ENCODE results near the gene PCBP3.

DNA sequence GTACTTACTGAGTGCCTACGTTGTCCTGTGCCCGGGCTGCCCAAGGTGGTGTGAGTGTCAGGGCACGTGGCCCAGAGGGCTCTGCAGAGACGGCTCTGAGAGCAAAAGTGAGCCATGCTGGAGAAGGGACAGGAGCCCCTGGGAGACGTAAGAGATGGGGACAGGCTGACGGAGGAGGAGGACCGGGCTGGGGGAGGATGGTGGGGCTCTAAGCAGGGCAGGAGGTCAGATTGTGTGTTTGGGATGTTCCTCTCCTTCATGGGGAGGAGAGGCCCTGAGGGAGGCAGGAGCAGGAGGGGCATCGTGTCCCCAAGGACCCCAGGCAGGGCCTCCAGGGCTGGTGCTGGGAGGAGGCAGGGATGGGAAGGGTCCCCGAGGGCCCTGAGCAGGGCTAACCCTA is 158.9 kb downstream of the PCBP3 start:
- TF ChIP-seq, protein P1, sequence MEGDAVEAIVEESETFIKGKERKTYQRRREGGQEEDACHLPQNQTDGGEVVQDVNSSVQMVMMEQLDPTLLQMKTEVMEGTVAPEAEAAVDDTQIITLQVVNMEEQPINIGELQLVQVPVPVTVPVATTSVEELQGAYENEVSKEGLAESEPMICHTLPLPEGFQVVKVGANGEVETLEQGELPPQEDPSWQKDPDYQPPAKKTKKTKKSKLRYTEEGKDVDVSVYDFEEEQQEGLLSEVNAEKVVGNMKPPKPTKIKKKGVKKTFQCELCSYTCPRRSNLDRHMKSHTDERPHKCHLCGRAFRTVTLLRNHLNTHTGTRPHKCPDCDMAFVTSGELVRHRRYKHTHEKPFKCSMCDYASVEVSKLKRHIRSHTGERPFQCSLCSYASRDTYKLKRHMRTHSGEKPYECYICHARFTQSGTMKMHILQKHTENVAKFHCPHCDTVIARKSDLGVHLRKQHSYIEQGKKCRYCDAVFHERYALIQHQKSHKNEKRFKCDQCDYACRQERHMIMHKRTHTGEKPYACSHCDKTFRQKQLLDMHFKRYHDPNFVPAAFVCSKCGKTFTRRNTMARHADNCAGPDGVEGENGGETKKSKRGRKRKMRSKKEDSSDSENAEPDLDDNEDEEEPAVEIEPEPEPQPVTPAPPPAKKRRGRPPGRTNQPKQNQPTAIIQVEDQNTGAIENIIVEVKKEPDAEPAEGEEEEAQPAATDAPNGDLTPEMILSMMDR (IDR thresholded peaks at IDR 0.05; ENCODE audit: extremely low read depth in 1 of 2, insufficient read depth in 1 of 2, low read depth in 1 of 2, low read length in 2 of 2): no peak
- TF ChIP-seq EZH2 (IDR thresholded peaks at IDR 0.05; ENCODE audit: borderline replicate concordance, low read depth, low read length, severe bottlenecking): no peak
- no peak for TF ChIP-seq POLR2A (IDR thresholded peaks at IDR 0.05; ENCODE audit: low read depth, low read length)
- TF ChIP-seq POLR2AphosphoS5 (IDR thresholded peaks at IDR 0.05; ENCODE audit: insufficient read depth, low read depth, low read length): no peak
- TF ChIP-seq, protein P2, sequence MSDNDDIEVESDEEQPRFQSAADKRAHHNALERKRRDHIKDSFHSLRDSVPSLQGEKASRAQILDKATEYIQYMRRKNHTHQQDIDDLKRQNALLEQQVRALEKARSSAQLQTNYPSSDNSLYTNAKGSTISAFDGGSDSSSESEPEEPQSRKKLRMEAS (IDR thresholded peaks at IDR 0.05; ENCODE audit: insufficient read depth, insufficient read length): no peak
- TF ChIP-seq GATA2 (IDR thresholded peaks at IDR 0.05; ENCODE audit: insufficient read depth, insufficient read length, low read depth, low read length): no peak
- no peak for TF ChIP-seq FOS (IDR thresholded peaks at IDR 0.05; ENCODE audit: borderline replicate concordance, insufficient read depth, low read length)
- TF ChIP-seq JUN (IDR thresholded peaks at IDR 0.05; ENCODE audit: borderline replicate concordance, insufficient read depth, insufficient read length, low read depth): no peak

Measured in endothelial cell of umbilical vein (primary cell).